GM18508 (cell line): ENCODE measurements around the gene SLC39A9.
A peak's percentile ranks its signal among the peaks of the same experiment; 100 is the strongest.

Source experiments
- ATAC-seq: cut with Tn5 transposase; IDR thresholded peaks from one replicate; pipeline ENCODE4 v1.9.1; 2021; ENCODE audit warnings: moderate number of reproducible peaks; ENCODE audit not compliant: insufficient read depth, unreplicated experiment

Gene SLC39A9

DNA sequence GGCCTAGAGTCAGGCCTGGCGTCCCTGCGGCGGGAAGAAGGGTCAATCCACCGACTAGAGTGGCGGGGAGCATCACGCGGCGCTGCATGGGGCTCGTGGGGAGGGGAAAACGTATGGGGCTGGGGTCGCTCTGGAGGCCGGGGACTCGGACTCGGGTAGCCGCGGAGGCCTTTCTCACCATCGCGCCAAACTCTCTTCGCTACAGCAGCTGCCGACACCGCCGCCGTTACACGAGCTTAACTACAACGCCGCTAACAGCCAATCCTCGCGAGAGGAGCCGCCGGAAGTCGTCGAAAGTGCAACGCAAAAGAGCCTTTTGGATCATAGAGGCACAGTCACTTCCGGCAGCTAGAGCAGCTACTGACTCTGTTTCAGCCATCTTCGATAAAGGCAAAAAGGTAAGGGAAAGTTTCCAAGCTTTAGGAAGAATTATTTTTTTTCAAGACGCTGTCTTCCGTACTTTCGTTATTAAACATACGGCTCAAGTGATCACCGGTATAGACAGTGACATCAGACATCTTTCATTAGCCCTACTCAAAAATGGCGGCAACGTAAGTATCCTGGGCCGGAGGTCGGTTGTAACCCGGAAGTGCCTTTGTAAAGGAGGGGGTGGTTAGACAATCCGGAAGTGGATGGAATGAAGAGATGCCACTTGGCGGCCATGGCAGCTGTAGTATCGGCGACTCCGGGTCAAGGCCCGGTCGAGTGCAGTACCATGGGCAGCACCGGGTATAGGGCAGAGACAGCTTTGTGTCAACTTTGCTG is at the start of gene SLC39A9, which contains the start of gene ERH:
Gene SLC39A9 (plus strand): TSS at position 640 of the 765 bp plus-strand sequence. CDS start 678 bp downstream, outside the sequence.
Gene ERH (minus strand): TSS at position 247 of the 765 bp plus-strand sequence. CDS start 66 bp downstream, at position 181.
- ATAC-seq = peak; percentile 73

DNA sequence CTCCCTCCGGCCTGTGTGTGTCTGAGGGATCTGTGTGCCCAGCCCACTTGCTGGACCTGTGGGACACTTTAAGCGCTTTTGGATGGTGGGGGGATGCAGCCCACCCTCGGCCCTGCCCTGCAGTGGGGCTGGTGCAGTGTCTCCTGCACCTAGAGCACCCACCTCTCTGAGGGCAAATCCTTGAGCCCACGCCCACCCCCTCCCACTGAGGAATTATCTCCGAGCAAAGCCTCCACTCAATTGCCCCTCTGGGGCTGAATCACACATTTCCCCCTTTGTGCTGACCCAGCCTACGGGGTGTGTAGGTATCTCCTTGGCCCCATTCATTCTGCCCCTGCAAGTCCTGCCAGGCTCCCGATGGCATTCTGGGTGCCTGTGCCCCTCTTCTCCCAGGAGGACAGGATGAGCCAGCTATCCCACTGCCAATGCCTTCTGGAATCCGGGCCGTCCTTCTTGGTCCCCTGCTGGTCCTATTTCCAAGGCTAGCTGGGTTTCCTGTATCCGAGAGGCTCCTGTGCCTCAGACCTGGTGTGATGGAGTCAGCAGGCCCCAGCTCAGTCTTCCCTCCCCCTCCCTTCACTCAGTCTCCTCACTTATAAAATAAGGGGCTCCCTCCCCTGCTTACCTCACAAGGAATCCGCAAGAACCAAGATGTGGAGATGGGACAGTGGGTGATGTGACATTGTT is 49.3 kb upstream of the SLC39A9 start:
- no peak for ATAC-seq

DNA sequence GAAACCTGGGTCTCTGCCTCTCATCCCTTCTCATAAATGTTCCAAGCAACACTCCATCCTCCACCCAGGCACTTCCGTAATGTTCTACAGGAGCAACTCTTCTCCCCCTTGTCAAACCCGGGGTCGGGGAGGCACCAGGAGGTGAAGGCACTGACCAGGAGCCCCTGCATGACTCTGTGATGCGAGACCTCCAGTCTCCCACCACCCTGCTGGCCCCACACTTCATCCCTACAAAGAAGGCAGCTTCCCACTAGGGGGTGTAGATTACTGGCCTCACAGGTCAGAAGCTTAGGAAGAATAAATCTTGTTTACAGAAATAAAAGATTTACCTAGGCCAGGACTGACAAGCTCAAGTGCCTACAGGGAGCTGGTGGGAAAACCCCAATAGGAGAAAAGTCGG is 47.6 kb upstream of the SLC39A9 start:
- ATAC-seq = no peak

DNA sequence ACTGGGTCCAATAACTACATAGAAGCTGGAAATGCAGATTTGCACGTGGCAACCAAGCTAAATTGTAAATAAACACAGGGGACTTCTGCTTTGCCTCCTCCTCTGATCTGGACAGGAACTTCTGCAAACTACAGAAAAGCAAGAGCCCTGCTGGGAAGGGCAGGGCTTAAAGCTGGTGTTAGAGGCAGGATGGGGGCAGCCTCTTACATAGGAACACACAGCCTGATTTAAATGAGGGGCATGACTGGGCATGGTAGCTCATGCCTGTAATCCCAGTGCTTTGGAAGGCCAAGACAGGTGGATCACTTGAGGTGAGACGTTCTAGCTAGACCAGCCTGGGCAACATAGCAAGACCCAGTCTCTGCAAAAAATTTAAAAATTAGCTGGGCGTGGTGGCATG is 47.1 kb upstream of the SLC39A9 start:
- no peak for ATAC-seq

GRCh38 chr14:69351911-69352310 is 46.6 kb upstream of the SLC39A9 start:
- no peak for ATAC-seq

GRCh38 chr14:69353168-69353567 is 45.3 kb upstream of the SLC39A9 start:
- ATAC-seq = no peak

- ATAC-seq = peak; percentile 54
Observed at GRCh38 chr14:69354383-69355153, 43.9 kb upstream of the SLC39A9 start.

GRCh38 chr14:69355154-69355597 is 43.3 kb upstream of the SLC39A9 start:
- ATAC-seq = no peak

DNA sequence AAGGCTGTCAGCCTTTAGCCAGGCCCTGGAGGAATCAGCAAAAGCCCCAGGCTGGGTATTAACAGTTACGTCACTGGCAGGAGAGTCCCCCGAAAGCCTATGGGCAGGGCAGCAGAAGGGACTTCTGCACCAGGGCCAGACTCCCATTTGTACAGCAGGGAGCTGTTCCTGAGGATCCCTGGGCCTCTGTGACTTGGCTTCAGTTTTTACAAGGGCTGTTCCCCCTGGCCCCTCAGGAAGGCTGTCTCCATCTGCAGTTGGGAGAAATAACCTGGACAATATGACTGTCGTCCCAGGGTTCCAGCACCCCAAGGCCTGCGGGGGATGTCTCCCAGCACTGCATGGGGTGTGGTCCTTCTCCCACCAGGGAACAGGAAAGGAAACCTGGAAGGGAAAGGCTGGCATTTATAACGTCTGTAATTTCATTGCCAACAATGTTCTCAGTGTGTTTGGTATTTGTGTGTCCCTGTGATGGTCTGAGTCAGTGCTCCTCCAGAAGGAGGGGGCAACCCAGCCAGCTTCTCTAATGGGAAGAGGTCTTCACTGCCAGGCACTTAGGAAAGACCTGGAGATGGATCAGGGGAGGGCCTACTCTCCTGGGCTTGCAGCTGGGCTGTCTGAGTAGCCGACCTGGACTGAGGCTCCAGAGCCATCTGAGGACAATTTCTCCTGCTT is 42.7 kb upstream of the SLC39A9 start:
- ATAC-seq = no peak

GRCh38 chr14:69356903-69357543 is 41.5 kb upstream of the SLC39A9 start:
- no peak for ATAC-seq

DNA sequence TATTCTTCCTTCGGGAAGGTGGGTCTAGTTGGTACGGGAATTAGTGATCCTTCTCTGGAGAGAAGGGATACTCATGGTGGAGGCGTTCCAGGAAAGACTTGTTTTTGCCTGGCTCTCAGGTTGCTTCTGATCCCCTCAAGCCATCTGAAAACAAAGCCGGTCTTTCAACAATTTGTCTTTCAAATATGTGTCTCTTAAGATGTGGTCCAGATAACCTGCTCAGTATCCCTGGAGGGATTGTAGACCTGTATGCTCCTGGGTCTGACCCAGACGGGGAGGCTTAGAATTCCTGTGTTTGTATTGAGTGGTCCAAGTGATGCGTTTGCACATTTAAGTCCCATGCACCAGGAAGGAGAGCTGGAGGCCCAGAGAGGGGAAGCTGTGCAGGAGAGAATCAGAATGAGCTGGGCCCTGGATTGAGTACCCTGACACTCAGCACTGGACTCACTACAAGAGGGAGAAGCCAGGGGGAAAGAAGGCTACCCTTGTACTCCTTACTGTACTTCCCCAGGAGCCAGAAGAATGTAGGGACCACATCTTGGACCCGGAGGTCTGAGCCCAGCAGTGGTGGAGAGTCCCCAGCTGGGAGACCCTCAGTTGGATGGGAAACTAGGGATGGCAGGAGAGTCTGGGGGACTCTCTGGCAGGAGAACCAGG is 40.8 kb upstream of the SLC39A9 start:
- no peak for ATAC-seq

DNA sequence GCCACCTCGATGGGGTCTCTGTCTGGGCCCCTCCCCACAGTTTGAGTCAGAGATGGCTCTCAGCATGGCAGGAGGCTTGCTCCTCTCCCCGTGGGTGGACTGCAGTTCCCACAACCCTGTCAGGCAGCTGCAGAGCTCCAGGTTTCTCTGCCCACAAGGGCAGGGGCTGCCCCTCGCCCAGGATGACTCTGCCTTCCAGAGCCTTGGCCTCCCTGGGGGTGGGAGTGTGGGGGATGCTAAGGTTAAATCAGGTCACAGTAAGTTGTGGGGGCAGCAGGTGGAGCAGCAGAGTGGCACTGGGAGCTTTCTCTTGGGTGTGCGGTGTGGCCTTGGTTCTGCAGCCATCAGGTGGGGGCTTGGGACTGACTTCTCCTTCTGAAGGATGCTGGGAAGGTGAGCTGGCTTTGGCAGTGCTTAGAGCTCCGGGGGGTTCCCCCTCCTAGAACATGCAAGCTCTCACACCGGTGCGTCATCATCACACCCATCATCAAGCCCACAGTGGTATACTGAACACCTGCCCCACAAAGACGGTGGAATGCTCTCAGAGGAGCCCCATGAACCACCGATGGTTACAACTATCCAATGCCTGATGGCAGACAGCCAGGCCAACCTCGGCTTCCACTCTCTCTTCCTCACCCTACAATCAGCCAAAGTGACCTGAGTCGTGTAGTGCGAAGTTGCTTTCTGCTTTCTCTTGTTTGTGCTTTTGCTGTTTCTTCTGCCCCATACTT is 40.1 kb upstream of the SLC39A9 start:
- ATAC-seq = no peak

DNA sequence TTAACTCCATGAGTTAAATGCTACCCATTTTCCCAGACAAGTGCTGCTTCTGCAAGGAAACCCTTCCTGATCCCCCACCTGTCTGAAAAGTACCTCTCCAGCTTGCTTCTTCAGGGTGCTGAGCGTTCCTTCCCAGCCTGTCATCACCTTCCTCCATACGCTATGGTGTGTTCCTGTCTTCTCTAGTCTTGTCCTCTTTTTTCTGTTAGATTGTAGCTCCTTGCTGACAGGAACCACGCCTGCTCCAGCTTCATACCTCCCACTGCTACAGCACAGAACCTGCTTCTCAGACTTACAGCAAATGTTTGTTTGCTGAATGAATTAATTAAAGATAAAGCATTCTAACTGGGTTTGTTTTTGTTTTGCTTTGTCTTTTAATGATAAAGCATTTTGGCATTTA is 39.5 kb upstream of the SLC39A9 start:
- ATAC-seq = no peak

DNA sequence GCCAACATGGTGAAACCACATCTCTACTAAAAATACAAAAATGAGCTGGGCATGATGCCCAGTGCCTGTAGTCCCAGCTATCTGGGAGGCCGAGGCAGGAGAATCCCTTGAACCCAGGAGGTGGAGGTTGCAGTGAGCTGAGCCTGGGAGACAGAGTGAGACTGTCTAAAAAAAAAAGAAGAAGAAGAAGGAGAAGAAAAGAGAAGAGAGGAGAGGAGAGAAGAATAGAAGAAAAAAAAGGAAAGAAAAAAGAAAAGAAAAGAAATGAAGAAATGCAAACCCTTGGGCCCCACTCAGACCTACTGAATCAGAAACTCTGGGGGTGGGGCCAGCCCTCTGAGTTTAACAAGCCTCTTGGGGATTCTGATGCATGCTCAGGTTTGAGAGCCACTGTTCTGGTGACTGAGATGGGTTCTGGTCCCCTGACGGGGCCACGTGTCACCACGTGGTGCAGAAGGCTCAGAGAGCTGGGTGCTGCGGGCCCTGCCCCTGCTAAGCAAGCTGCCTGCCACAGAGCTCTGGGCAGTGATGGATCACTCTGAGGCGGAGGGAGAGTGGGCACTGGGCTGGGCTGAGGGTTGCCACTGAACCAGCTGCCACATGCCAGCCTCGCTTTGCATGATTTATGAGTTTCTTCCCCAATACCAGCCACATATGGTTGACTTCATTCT is 37.9 kb upstream of the SLC39A9 start:
- no peak for ATAC-seq

- no peak for ATAC-seq
Observed at GRCh38 chr14:69363055-69363454, 35.4 kb upstream of the SLC39A9 start.

DNA sequence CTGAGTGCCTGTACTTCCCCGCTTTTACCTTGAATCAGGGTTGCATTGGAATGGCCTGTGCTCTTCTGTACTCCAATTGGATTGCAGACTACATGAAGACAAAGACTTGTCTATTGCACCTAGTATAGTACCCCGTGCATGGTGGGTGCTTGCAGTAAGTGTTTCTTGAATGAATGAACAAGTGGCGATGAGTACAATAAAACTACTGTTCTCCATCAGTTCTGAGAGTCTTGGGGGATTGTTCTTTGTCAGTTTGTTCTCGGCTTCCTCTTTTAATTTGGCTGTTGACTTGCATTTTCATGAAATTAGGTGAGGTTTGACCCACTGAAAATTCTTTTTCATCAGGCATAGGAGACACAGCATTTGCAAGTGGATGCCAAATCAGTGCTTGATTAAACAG is 34.5 kb upstream of the SLC39A9 start:
- ATAC-seq = no peak

GRCh38 chr14:69364378-69364777 is 34.1 kb upstream of the SLC39A9 start:
- no peak for ATAC-seq

DNA sequence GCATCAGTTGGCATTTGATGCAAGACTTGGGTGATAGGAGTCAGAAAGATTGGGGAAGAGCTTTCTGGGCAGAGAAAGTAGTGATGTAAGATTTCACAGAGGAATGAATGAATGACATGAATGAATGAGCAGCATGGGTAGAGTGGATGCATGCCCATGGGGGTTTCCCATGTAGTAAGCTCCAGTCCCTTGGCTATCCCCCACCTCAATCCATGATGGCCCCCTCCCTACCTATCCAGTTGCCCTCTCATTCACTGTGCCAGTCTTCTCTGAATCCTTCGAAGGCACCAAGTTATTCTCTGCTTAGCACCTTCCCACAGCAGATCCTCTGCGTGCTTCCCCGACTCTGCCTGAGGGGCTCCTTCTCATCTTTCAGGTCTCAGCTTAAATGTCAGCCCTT is 32.4 kb upstream of the SLC39A9 start:
- ATAC-seq = no peak
